CD4-positive, CD25-positive, alpha-beta regulatory T cell (primary cell): Measurements from ENCODE around the gene PTOV1. TPM values are rescaled to one million over a fixed set of nuclear protein-coding genes. Genes with fewer than 3 reads are reported as not detected.

ENCODE experiments used
- ATAC-seq, 2 donors: fragments of 150-1000 bp; cut with Tn5 transposase; one replicate each; pipeline ENCODE4 v1.10.0; 2021; ENCODE audit warnings: low read depth in 2 of 2, moderate number of reproducible peaks in 2 of 2, moderate library complexity in 1 of 2
- DNase-seq, 3 donors: peaks; one replicate each; pipeline versions ENCODE4 v3.0.0 to v3.0.0-alpha.2; 2012 to 2022; ENCODE audit warnings: mixed read lengths in 1 of 3
- H3K27ac ChIP-seq: one replicate; pipeline ENCODE4 v1.7.0; 2013; ENCODE audit warnings: mild to moderate bottlenecking, low read length; ENCODE audit not compliant: insufficient read depth, poor library complexity, severe bottlenecking
- H3K27me3 ChIP-seq: one replicate; pipeline ENCODE4 v1.7.0; 2013; ENCODE audit warnings: low read length; ENCODE audit not compliant: control insufficient read depth, insufficient read depth
- H3K36me3 ChIP-seq: one replicate; pipeline ENCODE4 v1.7.0; 2013; ENCODE audit warnings: mild to moderate bottlenecking, low read length, moderate library complexity; ENCODE audit not compliant: control insufficient read depth, insufficient read depth
- H3K4me1 ChIP-seq: 2 replicates; pipeline ENCODE4 v1.7.0; 2013; ENCODE audit warnings: mild to moderate bottlenecking, low read length; ENCODE audit not compliant: insufficient read depth, control insufficient read depth, poor library complexity, severe bottlenecking
- H3K4me3 ChIP-seq: one replicate; pipeline ENCODE4 v1.7.0; 2013; ENCODE audit warnings: low read depth, mild to moderate bottlenecking, low read length, moderate library complexity
- H3K9me3 ChIP-seq, 2 experiments: 1 replicate in 1 of 2; 2 replicates in 1 of 2; pipeline ENCODE4 v1.7.0; 2013; ENCODE audit warnings: low read length in 2 of 2, mild to moderate bottlenecking in 1 of 2, moderate library complexity in 1 of 2; ENCODE audit not compliant: control insufficient read depth in 2 of 2
- H3K27ac Mint-ChIP-seq, 3 donors: one replicate each; pipeline ENCODE4 v1.8.0; 2020 to 2022; ENCODE audit warnings: mild to moderate bottlenecking in 3 of 3, mixed read lengths in 3 of 3, moderate library complexity in 2 of 3
- H3K27me3 Mint-ChIP-seq: one replicate; pipeline ENCODE4 v1.8.0; 2022; ENCODE audit warnings: mild to moderate bottlenecking, mixed read lengths
- H3K36me3 Mint-ChIP-seq: one replicate; pipeline ENCODE4 v1.8.0; 2020; ENCODE audit warnings: mixed read lengths
- H3K4me1 Mint-ChIP-seq, 4 donors: one replicate each; pipeline ENCODE4 v1.8.0; 2020 to 2022; ENCODE audit warnings: mixed read lengths in 4 of 4, mild to moderate bottlenecking in 1 of 4
- H3K4me3 Mint-ChIP-seq, 4 donors: one replicate each; pipeline ENCODE4 v1.8.0; 2020 to 2022; ENCODE audit warnings: mild to moderate bottlenecking in 4 of 4, mixed read lengths in 4 of 4, moderate library complexity in 3 of 4
- H3K9me3 Mint-ChIP-seq, 7 donors: one replicate each; pipeline ENCODE4 v1.8.0; 2020 to 2022; ENCODE audit warnings: mixed read lengths in 7 of 7, mild to moderate bottlenecking in 3 of 7, moderate library complexity in 2 of 7
- polyA plus RNA-seq, 4 donors: library from polyadenylated mRNA; unstranded; fragments of 300-500 nt; fragmentation: Illumina TruSeq; gene quantifications; one replicate each; pipeline ENCODE4 v1.2.3, GENCODE V29; 2021
- total RNA-seq: library from RNA; stranded (reverse); gene quantifications from one replicate; pipeline ENCODE4 v1.2.3, GENCODE V29; 2022

The PTOV1 gene
- total and polyA plus RNA-seq, 5 donors from 2014 or later, result 26.8 to 116 (median 37.1) TPM

GRCh38 chr19:49848938-49849337 lies 2.0 kb upstream of the PTOV1 start:
- H3K36me3 Mint-ChIP-seq, result no peaks in the 10 kb centered on the region
- no peaks in the 10 kb centered on the region for H3K27me3 Mint-ChIP-seq
- peaks cover 0 to 2% (median 0%) of the 10 kb centered on the region in 7 donors for H3K9me3 Mint-ChIP-seq
- H3K36me3 ChIP-seq, result no peaks in the 10 kb centered on the region
- H3K27ac Mint-ChIP-seq, result peak overlapping the region in 1 of 3 donors; percentile 82
- H3K4me3 Mint-ChIP-seq, result peak overlapping the region; percentile 70 to 93 (median 83)
- peaks cover 21% of the 10 kb centered on the region for H3K4me1 ChIP-seq
- H3K4me3 ChIP-seq, result no peak overlapping the region
- peaks cover 2% of the 10 kb centered on the region for H3K27me3 ChIP-seq
- no peak for DNase-seq
- H3K27ac ChIP-seq, result no peak overlapping the region
- no peak for ATAC-seq
- H3K4me1 Mint-ChIP-seq, result peaks cover 7 to 40% (median 36%) of the 10 kb centered on the region in 4 donors
- no peaks in the 10 kb centered on the region for H3K9me3 ChIP-seq

GRCh38 chr19:49849433-49850220 lies 1.3 kb upstream of the PTOV1 start:
- Mint-ChIP-seq H3K4me1 (peaks cover 7 to 40% (median 36%) of the 10 kb centered on the region in 4 donors), H3K27ac (peak overlapping the region; percentile 82 to 98 (median 96)), H3K9me3 (peaks cover 0 to 2% (median 0%) of the 10 kb centered on the region in 7 donors), H3K36me3 (no peaks in the 10 kb centered on the region), H3K27me3 (no peaks in the 10 kb centered on the region), H3K4me3 (peak overlapping the region; percentile 88 to 96 (median 94))
- no peak overlapping the region for H3K27ac ChIP-seq
- H3K36me3 ChIP-seq, result no peaks in the 10 kb centered on the region
- H3K4me1 ChIP-seq, result peaks cover 21% of the 10 kb centered on the region
- H3K27me3 ChIP-seq, result peaks cover 2% of the 10 kb centered on the region
- ATAC-seq, result no peak
- H3K4me3 ChIP-seq, result peak overlapping the region; percentile 72
- no peak for DNase-seq
- H3K9me3 ChIP-seq, result no peaks in the 10 kb centered on the region

- DNase-seq (no peak), ATAC-seq (no peak)
- H3K9me3 Mint-ChIP-seq, result peaks cover 0 to 2% (median 0%) of the 10 kb centered on the region in 7 donors
- no peaks in the 10 kb centered on the region for H3K9me3 ChIP-seq
- no peaks in the 10 kb centered on the region for H3K27me3 Mint-ChIP-seq
- peaks cover 21% of the 10 kb centered on the region for H3K4me1 ChIP-seq
- peaks cover 2% of the 10 kb centered on the region for H3K27me3 ChIP-seq
- peak overlapping the region; percentile 88 to 96 (median 94) for H3K4me3 Mint-ChIP-seq
- no peaks in the 10 kb centered on the region for H3K36me3 ChIP-seq
- H3K4me3 ChIP-seq, result peak overlapping the region; percentile 72
- peaks cover 7 to 40% (median 36%) of the 10 kb centered on the region in 4 donors for H3K4me1 Mint-ChIP-seq
- H3K27ac ChIP-seq, result peak overlapping the region; percentile 94
- peak overlapping the region in 2 of 3 donors; percentile 96 to 98 for H3K27ac Mint-ChIP-seq
- H3K36me3 Mint-ChIP-seq, result no peaks in the 10 kb centered on the region
Measured at GRCh38 chr19:49850221-49850486, 805 bp upstream of the PTOV1 start.

DNA sequence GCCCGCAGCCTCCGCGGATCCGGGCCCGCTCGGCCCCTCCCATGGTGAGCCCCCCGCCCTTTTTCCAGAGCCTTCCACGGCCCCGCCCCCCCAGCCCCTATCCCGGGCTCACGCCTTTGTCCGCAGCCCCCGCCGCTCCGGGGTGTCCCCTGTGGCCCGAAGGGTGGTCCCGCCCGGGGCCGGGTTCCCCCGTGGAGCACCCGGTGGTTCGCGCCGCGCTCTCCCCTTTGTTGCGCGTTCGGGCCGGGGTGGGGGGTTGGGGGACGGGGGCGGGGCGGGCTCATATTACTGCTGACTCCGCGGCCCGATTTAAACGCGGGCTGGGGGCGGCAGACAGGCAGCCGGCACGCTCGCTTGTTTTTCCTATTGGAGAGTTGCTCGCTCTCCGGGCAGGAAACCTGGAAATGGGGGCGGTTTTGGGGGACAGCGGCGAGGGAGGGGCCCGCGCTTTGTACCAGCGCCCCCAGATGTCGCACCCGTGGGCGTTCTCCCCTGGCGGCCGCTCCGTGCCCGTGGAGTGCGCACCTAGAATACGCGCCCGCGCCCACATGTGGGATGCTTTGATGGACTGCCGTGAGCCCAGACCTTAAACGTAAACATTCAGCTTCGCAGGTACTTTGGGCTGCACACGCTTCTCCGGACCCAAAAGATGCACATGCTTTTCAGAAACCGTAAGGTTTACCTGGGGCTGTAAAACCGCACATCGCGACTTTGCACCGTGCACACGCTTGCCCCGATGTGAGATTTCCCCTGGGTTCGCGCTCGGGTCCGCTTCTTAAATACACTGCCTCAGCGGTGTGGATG lies 699 bp downstream of the PTOV1 start:
- H3K27me3 ChIP-seq, result peaks cover 2% of the 10 kb centered on the region
- peaks cover 21% of the 10 kb centered on the region for H3K4me1 ChIP-seq
- Mint-ChIP-seq H3K27me3 (no peaks in the 10 kb centered on the region), H3K36me3 (no peaks in the 10 kb centered on the region), H3K4me3 (peak overlapping the region; percentile 86 to 94 (median 90)), H3K4me1 (peaks cover 7 to 42% (median 36%) of the 10 kb centered on the region in 4 donors), H3K9me3 (peaks cover 0 to 2% (median 0%) of the 10 kb centered on the region in 7 donors), H3K27ac (peak overlapping the region in 2 of 3 donors; percentile 92)
- H3K27ac ChIP-seq, result peak overlapping the region; percentile 27
- DNase-seq (peak in 2 of 3 donors; percentile 27 to 35), ATAC-seq (no peak)
- H3K36me3 ChIP-seq, result no peaks in the 10 kb centered on the region
- H3K4me3 ChIP-seq, result peak overlapping the region; percentile 52
- H3K9me3 ChIP-seq, result no peaks in the 10 kb centered on the region

GRCh38 chr19:49852631-49853126 lies 1.7 kb downstream of the PTOV1 start:
- Mint-ChIP-seq H3K4me3 (peak overlapping the region; percentile 86 to 94 (median 90)), H3K9me3 (peaks cover 0 to 2% (median 0%) of the 10 kb centered on the region in 7 donors), H3K36me3 (no peaks in the 10 kb centered on the region), H3K4me1 (peaks cover 7 to 42% (median 35%) of the 10 kb centered on the region in 4 donors), H3K27ac (peak overlapping the region; percentile 82 to 92 (median 92)), H3K27me3 (no peaks in the 10 kb centered on the region)
- Histone ChIP-seq H3K27me3 (peaks cover 2% of the 10 kb centered on the region), H3K4me3 (peak overlapping the region; percentile 52), H3K9me3 (no peaks in the 10 kb centered on the region), H3K36me3 (peaks cover 2% of the 10 kb centered on the region), H3K27ac (no peak overlapping the region), H3K4me1 (peaks cover 21% of the 10 kb centered on the region)
- ATAC-seq (no peak), DNase-seq (no peak)

- Mint-ChIP-seq H3K4me3 (peak overlapping the region in 2 of 4 donors; percentile 48 to 54), H3K9me3 (peaks cover 0 to 2% (median 0%) of the 10 kb centered on the region in 7 donors), H3K4me1 (peaks cover 7 to 32% (median 26%) of the 10 kb centered on the region in 4 donors), H3K27me3 (no peaks in the 10 kb centered on the region), H3K27ac (peak overlapping the region in 2 of 3 donors; percentile 54 to 69), H3K36me3 (no peaks in the 10 kb centered on the region)
- Histone ChIP-seq H3K27me3 (peaks cover 2% of the 10 kb centered on the region), H3K9me3 (no peaks in the 10 kb centered on the region), H3K27ac (no peak overlapping the region), H3K4me3 (peak overlapping the region; percentile 13), H3K4me1 (peaks cover 21% of the 10 kb centered on the region), H3K36me3 (peaks cover 5% of the 10 kb centered on the region)
- DNase-seq (no peak), ATAC-seq (no peak)
Measured at GRCh38 chr19:49853852-49854377, 3.0 kb downstream of the PTOV1 start.

DNA sequence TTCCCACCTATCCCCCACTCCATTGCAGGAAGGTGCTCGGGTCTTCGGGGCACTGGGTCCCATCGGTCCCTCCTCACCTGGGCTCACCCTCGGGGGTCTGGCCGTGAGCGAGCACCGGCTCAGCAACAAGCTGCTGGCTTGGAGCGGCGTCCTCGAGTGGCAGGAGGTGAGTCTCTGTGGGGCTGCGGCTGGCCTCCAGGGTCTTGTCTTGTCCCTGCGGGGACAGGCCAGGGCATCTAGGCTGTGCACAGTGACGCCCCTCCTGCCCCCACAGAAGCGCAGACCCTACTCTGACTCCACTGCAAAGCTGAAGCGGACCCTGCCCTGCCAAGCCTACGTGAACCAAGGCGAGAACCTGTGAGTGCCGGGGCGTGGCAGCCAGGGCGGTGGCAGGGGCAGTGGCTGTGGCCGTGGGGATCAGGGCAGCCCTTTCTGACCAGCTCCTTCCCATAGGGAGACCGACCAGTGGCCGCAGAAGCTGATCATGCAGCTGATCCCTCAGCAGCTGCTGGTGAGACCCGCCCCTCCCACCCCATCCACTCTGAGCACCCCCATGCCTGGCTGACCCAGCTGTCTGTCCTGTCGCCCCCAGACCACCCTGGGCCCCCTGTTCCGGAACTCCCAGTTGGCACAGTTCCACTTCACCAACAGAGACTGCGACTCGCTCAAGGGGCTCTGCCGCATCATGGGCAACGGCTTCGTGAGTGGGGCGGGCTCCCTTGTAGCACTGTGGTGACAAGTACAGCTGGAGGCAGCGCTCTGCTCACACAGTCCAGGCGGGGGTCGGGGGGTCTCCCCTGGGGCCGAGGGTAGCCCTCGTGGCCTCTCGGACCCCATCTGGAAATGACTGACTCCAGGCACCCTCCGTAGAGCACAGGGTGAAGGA lies 3.7 kb downstream of the PTOV1 start:
- peaks cover 7% of the 10 kb centered on the region for H3K36me3 ChIP-seq
- H3K4me1 ChIP-seq, result peaks cover 21% of the 10 kb centered on the region
- Mint-ChIP-seq H3K27me3 (no peaks in the 10 kb centered on the region), H3K4me3 (no peak overlapping the region), H3K36me3 (no peaks in the 10 kb centered on the region), H3K27ac (peak overlapping the region in 1 of 3 donors; percentile 42), H3K9me3 (no peaks in the 10 kb centered on the region), H3K4me1 (peaks cover 7 to 28% (median 21%) of the 10 kb centered on the region in 4 donors)
- ATAC-seq (no peak), DNase-seq (no peak)
- H3K27me3 ChIP-seq, result peaks cover 2% of the 10 kb centered on the region
- no peaks in the 10 kb centered on the region for H3K9me3 ChIP-seq
- H3K4me3 ChIP-seq, result no peak overlapping the region
- H3K27ac ChIP-seq, result no peak overlapping the region
